GM18951 (cell line): Measurements from ENCODE around the gene CDCA3.

Source experiments
- POLR2A ChIP-seq: IDR thresholded peaks from 4 replicates; pipeline ENCODE4 v1.6.1; 2011; ENCODE audit warnings: mild to moderate bottlenecking; ENCODE audit not compliant: insufficient read length, insufficient read depth; ENCODE audit errors: extremely low read depth
- in situ Hi-C: fragments of 300-500 bp; cut with MboI; formaldehyde crosslinking; loops from one replicate; pipeline ENCODE4 v1.12.0; 2022; ENCODE audit warnings: low sequenced_read_pairs, mixed read lengths, inconsistent platforms; ENCODE audit not compliant: unreplicated experiment

Gene CDCA3

GRCh38 chr12:6838854-6839253 is 12.2 kb downstream of the CDCA3 start:
- no peak for TF ChIP-seq POLR2A

GRCh38 chr12:6837370-6838060 is 13.6 kb downstream of the CDCA3 start:
- in situ Hi-C loops, result no loop called here
- no peak for TF ChIP-seq POLR2A

More at GRCh38 chr12:6838854-6839253, 12.2 kb downstream of the CDCA3 start:
- in situ Hi-C loops, result no loop called here

GRCh38 chr12:6836851-6837250 is 14.2 kb downstream of the CDCA3 start:
- in situ Hi-C loops, result no loop called here
- TF ChIP-seq POLR2A, result no peak

- in situ Hi-C loops, result no loop called here
- no peak for TF ChIP-seq POLR2A
Observed at GRCh38 chr12:6834873-6835272, 16.2 kb downstream of the CDCA3 start.

GRCh38 chr12:6834254-6834653 is 16.8 kb downstream of the CDCA3 start:
- in situ Hi-C loops, result no loop called here
- TF ChIP-seq POLR2A, result no peak

GRCh38 chr12:6833189-6833890 is 17.7 kb downstream of the CDCA3 start:
- in situ Hi-C loops, result no loop called here
- no peak for TF ChIP-seq POLR2A

GRCh38 chr12:6832125-6832524 is 19.0 kb downstream of the CDCA3 start:
- in situ Hi-C loops, result no loop called here
- no peak for TF ChIP-seq POLR2A

GRCh38 chr12:6831450-6831995 is 19.6 kb downstream of the CDCA3 start:
- no peak for TF ChIP-seq POLR2A
- in situ Hi-C loops, result no loop called here

- no peak for TF ChIP-seq POLR2A
- in situ Hi-C loops, result no loop called here
Observed at GRCh38 chr12:6830999-6831398, 20.1 kb downstream of the CDCA3 start.

GRCh38 chr12:6830286-6830890 is 20.7 kb downstream of the CDCA3 start:
- no peak for TF ChIP-seq POLR2A
- in situ Hi-C loops, result no loop called here

- in situ Hi-C loops, result no loop called here
Observed at GRCh38 chr12:6829536-6830220, 21.4 kb downstream of the CDCA3 start.

GRCh38 chr12:6828781-6829535 is 22.1 kb downstream of the CDCA3 start:
- in situ Hi-C loops, result no loop called here
- no peak for TF ChIP-seq POLR2A

More at GRCh38 chr12:6829536-6830220, 21.4 kb downstream of the CDCA3 start:
- no peak for TF ChIP-seq POLR2A
